ENCODE measurements around the gene NAGLU.

NAGLU gene

DNA sequence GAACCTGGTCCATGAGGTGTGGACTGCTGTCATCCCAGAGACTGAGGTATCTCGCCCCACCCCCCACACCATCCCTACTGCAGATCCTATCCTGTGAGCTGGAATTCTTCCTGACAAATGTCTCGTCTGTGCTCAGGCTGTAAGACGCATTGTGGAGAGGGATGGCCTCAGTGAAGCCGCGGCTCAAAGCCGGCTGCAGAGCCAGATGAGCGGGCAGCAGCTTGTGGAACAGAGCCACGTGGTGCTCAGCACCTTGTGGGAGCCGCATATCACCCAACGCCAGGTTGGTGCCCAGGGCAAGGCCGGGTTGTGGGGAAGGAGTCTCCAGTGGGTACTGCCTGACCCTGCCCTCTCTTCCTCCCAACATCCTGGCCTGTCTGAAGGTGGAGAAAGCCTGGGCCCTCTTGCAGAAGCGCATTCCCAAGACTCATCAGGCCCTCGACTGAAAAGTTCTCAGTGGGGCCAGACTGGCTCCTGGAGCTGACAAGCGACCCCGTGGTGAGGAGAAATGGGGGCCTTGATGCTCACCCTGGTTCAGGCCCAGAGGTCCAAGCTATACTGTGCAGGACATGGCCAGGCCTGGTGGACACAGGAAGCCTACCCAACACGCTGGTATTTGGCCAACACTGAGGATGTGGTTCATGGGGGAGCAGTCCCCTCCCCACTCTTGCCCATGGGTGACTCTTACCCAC lies 29.6 kb downstream of the NAGLU start:
- Histone ChIP-seq H3K4me3 (ENCODE audit: low read depth, low read length) (no peak overlapping the region), H3K27me3 (ENCODE audit: insufficient read depth, low read length) (no peaks in the 10 kb centered on the region), H3K27ac (ENCODE audit: low read depth, low read length) (no peak overlapping the region), H3K79me2 (ENCODE audit: control insufficient read depth, insufficient read depth, low read length, unreplicated experiment) (peaks cover 57% of the 10 kb centered on the region), H3K36me3 (ENCODE audit: insufficient read depth, low read length) (peaks cover 15% of the 10 kb centered on the region), H3K4me1 (ENCODE audit: control insufficient read depth, insufficient read depth, low read length, unreplicated experiment) (peaks cover 24% of the 10 kb centered on the region), H2AFZ (ENCODE audit: low read length, unreplicated experiment) (no peak overlapping the region)

DNA sequence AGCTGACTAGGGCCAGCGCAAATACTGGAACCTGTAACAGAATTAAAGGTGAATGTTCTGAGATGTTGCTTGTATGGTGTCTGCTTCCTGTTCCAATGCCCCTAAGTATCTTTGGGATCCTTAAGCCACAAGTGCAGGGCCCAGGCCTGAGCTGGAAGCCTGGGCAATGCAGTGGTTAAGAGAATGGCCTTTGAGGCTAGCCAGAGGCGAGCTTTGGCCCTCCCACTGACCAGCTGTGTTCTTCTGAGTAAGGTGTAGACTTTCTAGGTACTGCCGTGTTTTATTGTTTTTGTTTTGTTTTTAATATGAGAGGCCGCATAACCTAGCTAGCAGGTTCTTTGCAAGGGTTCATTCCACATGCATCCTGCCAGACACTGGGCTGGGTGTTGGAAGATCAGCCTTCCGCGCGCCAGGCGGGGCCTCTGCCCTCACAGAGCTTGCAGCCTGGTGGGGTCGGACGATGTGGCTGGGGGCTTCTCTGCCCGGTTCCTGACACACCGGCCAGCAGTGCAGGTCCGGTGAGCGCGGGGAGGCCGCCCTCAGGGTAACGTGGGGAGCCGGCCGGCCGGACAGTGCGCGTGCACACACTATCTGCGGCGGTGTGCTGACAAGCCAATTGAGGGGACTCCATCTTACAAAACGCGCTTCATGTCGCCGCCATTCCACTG lies 30.3 kb downstream of the NAGLU start:
- H3K4me1 ChIP-seq (ENCODE audit: control insufficient read depth, insufficient read depth, low read length, unreplicated experiment) = peaks cover 24% of the 10 kb centered on the region
- no peaks in the 10 kb centered on the region for H3K27me3 ChIP-seq (ENCODE audit: insufficient read depth, low read length)
- peaks cover 55% of the 10 kb centered on the region for H3K79me2 ChIP-seq (ENCODE audit: control insufficient read depth, insufficient read depth, low read length, unreplicated experiment)
- no peak overlapping the region for H3K27ac ChIP-seq (ENCODE audit: low read depth, low read length)
- peaks cover 16% of the 10 kb centered on the region for H3K36me3 ChIP-seq (ENCODE audit: insufficient read depth, low read length)
- no peak overlapping the region for H2AFZ ChIP-seq (ENCODE audit: low read length, unreplicated experiment)
- peak overlapping the region; percentile 98 for H3K4me3 ChIP-seq (ENCODE audit: low read depth, low read length)

DNA sequence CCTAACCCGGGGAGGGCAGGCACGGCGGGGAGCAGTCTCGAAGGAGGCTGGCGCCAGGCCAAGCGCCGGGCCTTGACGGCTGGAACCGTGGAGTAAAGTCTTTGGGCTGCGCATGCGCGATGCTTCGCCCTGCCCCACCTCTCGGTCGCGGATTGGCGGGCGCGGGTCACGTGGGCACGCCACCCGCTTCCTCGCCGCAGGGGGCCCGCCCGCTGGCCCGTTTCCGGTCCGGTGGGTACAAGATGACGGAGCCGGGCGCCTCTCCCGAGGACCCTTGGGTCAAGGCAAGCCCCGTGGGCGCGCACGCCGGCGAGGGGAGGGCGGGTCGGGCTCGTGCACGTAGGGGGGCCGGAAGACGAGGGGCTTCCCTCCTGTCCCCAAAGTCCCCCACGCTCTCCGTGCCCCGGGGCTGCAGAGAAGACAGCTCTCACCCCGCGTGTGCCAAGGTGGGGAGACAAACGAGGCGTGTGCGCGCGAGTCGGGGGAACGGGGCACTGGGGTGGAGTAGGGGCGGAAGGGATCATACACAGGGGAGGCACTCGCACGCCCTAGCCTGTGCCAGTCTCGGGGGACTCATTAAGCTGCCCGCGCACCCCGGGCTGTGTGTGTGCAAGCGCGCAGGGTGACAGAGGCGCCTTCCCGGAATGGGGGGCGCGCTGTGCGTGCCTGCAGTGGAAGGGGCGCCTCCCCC lies 31.0 kb downstream of the NAGLU start, which contains the start of gene MLX:
TSS of gene MLX (plus strand) at position 218 of the 691 bp plus-strand sequence. CDS start at position 243, 25 bp downstream.
- Histone ChIP-seq H3K79me2 (ENCODE audit: control insufficient read depth, insufficient read depth, low read length, unreplicated experiment) (peaks cover 52% of the 10 kb centered on the region), H3K27ac (ENCODE audit: low read depth, low read length) (peak within 1 kb of the TSS; percentile 43), H3K27me3 (ENCODE audit: insufficient read depth, low read length) (no peaks in the 10 kb centered on the region), H3K36me3 (ENCODE audit: insufficient read depth, low read length) (peaks cover 21% of the 10 kb centered on the region), H2AFZ (ENCODE audit: low read length, unreplicated experiment) (no peak within 1 kb of the TSS), H3K4me1 (ENCODE audit: control insufficient read depth, insufficient read depth, low read length, unreplicated experiment) (peaks cover 24% of the 10 kb centered on the region), H3K4me3 (ENCODE audit: low read depth, low read length) (peak within 1 kb of the TSS; percentile 98)

DNA sequence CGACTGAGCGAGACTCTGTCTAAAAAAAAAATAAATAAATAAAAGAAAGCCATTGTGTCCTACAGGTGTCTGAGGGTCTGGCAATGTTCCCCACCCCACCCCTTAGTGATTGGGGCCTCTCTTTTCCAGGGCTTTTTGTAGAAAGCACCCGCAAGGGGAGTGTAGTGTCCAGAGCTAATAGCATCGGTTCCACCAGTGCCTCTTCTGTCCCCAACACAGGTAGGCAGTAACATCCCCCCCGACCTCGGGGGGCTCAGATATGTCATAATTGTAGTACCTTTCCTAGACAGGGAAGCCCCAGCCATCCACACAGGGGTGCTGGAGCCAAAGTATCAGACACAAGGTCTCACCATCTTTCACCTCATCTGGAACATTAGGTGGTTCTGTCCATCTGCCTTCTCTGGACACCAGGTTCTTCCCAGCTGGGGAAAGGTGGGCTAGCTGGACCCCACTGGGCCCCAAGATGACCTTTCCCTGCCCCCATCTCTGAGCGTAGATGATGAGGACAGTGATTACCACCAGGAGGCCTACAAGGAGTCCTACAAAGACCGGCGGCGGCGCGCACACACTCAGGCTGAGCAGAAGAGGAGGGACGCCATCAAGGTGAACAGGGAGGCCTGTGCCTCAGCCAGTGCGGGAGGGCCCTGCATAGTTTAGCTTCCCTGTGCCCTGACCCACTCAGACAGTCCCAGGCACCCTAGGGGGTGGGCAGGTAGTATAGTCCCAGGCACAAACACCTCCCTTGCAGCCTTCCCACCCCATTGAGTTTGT lies 32.5 kb downstream of the NAGLU start:
- Histone ChIP-seq H3K4me3 (ENCODE audit: low read depth, low read length) (peak overlapping the region; percentile 34), H3K27me3 (ENCODE audit: insufficient read depth, low read length) (no peaks in the 10 kb centered on the region), H3K36me3 (ENCODE audit: insufficient read depth, low read length) (peaks cover 33% of the 10 kb centered on the region), H3K4me1 (ENCODE audit: control insufficient read depth, insufficient read depth, low read length, unreplicated experiment) (peaks cover 21% of the 10 kb centered on the region), H2AFZ (ENCODE audit: low read length, unreplicated experiment) (no peak overlapping the region), H3K79me2 (ENCODE audit: control insufficient read depth, insufficient read depth, low read length, unreplicated experiment) (peaks cover 48% of the 10 kb centered on the region), H3K27ac (ENCODE audit: low read depth, low read length) (no peak overlapping the region)

DNA sequence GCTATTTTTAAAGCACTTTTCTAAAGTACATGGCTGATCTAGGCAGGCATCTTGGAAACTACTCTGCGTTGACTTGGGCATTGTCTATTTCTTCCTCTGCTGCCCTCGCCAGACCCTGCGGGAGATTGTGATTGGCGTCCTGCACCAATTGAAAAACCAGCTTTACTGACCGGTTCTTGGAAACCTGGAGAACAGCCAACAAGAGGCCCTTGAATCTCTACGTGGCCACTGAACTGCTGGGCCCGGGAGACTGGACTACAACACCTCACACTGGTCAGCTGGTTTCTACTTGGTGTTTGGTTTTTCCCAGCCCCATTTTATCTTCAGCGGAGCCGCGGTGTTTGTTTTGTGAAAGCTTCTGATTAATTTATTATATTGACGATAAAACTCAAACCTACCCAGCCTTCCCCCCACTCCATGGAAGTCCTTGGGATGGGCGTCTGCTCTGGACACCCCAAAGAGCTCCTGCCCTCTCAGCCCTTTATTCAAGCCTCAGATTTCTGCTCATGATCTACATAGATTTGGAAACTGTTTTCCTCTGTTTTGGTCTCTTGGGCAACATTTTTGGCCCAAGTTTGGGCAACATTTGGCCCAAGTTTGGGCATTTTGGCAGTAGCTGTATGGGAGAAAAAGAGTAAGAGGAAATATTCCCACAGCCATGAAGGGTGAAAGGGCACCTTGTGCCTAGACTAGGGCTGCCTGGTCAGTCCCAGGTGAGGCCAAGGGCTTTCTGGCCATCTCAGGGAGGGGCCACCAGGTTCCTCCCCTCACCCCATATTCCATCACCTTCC lies 35.6 kb downstream of the NAGLU start:
- Histone ChIP-seq H3K27ac (ENCODE audit: low read depth, low read length) (peak overlapping the region; percentile 12; the same call in 1 of the 2 replicates), H3K79me2 (ENCODE audit: control insufficient read depth, insufficient read depth, low read length, unreplicated experiment) (peaks cover 62% of the 10 kb centered on the region), H2AFZ (ENCODE audit: low read length, unreplicated experiment) (no peak overlapping the region), H3K4me1 (ENCODE audit: control insufficient read depth, insufficient read depth, low read length, unreplicated experiment) (peaks cover 22% of the 10 kb centered on the region), H3K27me3 (ENCODE audit: insufficient read depth, low read length) (no peaks in the 10 kb centered on the region), H3K36me3 (ENCODE audit: insufficient read depth, low read length) (peaks cover 48% of the 10 kb centered on the region), H3K4me3 (ENCODE audit: low read depth, low read length) (no peak overlapping the region)

DNA sequence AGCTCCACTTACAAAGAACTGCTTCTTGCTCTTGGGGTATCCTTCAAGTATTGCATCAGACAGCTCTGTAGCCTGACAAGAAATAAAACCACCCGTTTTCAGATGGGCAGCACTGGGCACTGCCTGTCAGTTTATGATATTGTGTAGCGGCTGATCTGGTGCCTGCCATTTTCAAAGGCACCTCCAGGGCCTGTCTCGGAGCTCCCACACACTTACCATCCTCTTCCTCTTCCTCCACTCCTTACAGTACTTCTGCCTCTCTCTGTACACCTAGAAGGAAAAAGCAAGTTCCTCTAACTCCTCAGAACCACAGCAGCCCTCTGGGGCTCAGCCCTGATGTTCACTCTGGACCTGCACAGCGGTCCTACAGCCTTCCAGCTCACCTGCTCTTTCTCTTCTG lies 37.1 kb downstream of the NAGLU start:
- Histone ChIP-seq H3K79me2 (ENCODE audit: control insufficient read depth, insufficient read depth, low read length, unreplicated experiment) (peaks cover 60% of the 10 kb centered on the region), H3K4me3 (ENCODE audit: low read depth, low read length) (no peak overlapping the region), H3K4me1 (ENCODE audit: control insufficient read depth, insufficient read depth, low read length, unreplicated experiment) (peaks cover 21% of the 10 kb centered on the region), H3K36me3 (ENCODE audit: insufficient read depth, low read length) (peaks cover 48% of the 10 kb centered on the region), H3K27ac (ENCODE audit: low read depth, low read length) (peak overlapping the region; percentile 37; the same call in 1 of the 2 replicates), H2AFZ (ENCODE audit: low read length, unreplicated experiment) (no peak overlapping the region), H3K27me3 (ENCODE audit: insufficient read depth, low read length) (no peaks in the 10 kb centered on the region)

DNA sequence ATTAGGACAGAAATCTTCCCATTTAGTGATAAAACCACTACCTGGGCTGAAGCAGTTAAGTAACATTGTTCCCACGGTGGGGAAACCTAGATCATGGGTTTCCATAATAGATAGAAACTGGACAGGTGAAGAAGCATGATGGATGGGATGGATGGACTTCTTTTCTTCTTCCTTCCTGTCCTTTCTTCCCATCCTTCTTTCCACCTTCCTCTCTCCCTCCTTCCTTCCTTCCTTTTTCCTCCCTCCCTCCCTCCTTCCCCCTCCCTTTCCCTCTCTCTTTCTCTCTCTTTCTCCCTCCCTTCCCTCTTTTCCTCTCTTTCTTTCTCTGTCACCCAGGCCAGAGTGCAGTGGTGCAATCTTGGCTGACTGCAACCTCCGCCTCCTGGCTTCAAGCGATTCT lies 38.4 kb downstream of the NAGLU start:
- Histone ChIP-seq H3K4me1 (ENCODE audit: control insufficient read depth, insufficient read depth, low read length, unreplicated experiment) (peaks cover 24% of the 10 kb centered on the region), H3K27me3 (ENCODE audit: insufficient read depth, low read length) (no peaks in the 10 kb centered on the region), H3K36me3 (ENCODE audit: insufficient read depth, low read length) (peaks cover 41% of the 10 kb centered on the region), H2AFZ (ENCODE audit: low read length, unreplicated experiment) (no peak overlapping the region), H3K4me3 (ENCODE audit: low read depth, low read length) (no peak overlapping the region), H3K27ac (ENCODE audit: low read depth, low read length) (no peak overlapping the region), H3K79me2 (ENCODE audit: control insufficient read depth, insufficient read depth, low read length, unreplicated experiment) (peaks cover 47% of the 10 kb centered on the region)

DNA sequence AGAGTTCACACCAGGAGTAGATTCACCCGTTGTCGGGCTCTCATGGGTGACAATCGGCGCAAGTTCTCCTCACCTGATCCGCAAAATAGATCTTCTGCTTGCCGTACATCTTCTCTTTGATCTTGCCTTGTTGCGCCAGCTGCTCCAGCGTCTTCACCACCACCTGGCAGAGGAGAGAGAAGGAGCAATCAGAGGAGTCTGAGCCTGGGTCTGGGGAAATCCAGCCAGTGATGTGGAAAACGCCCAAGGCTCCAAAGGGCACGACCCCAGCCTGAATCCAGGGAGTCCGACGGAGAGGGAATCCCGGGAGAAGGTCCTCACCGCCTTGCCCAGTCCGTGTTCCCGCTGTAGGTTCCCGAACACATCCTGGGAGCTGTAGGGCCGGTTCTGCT lies 41.1 kb downstream of the NAGLU start:
- Histone ChIP-seq H3K4me1 (ENCODE audit: control insufficient read depth, insufficient read depth, low read length, unreplicated experiment) (peaks cover 18% of the 10 kb centered on the region), H2AFZ (ENCODE audit: low read length, unreplicated experiment) (no peak overlapping the region)

DNA sequence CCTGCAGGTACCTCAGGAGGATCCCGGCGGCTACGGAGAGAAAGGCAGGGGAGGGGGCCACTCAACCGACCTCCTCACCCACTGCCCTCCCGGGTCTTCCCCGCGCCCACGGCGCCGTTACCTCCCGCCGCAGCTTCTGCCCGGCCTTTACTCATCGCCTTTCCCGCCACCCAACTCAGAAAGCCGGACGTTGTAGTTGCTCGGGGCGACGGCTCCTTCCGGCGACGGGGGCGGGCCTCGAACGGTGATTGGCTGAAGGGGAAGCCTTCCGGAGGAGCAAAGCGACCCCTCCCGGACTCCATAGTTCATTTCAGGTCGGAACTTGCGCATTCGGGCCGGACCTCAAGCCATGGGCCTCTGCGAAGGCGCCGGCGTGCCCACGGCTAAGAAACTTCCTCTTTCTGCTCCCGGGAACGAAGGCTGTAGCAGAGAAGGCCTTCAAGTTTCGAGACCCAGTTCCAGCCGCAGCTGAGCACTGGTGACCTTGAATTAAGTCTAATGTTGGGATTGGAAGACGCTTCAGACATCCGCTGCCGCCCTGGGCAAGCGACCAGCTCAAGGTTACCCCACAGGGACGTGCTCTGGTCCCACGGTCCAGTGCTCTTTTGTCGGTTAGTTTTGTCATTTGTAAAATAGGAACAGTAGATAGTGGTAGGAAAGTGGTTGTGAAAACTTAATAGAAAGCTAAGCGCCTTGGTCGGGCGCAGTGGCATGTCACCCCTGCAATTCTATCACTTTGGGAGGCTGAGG lies 41.7 kb downstream of the NAGLU start, which contains the start of gene PSMC3IP:
TSS of gene PSMC3IP (minus strand) at position 198 of the 750 bp plus-strand sequence. CDS start at position 155, 43 bp downstream.
- H3K79me2 ChIP-seq (ENCODE audit: control insufficient read depth, insufficient read depth, low read length, unreplicated experiment) = peaks cover 39% of the 10 kb centered on the region

More for the DNA sequence above, 41.1 kb downstream of the NAGLU start:
- peaks cover 42% of the 10 kb centered on the region for H3K79me2 ChIP-seq (ENCODE audit: control insufficient read depth, insufficient read depth, low read length, unreplicated experiment)
- no peaks in the 10 kb centered on the region for H3K27me3 ChIP-seq (ENCODE audit: insufficient read depth, low read length)
- H3K4me3 ChIP-seq (ENCODE audit: low read depth, low read length) = peak overlapping the region; percentile 94
- peaks cover 25% of the 10 kb centered on the region for H3K36me3 ChIP-seq (ENCODE audit: insufficient read depth, low read length)
- peak overlapping the region; percentile 74 for H3K27ac ChIP-seq (ENCODE audit: low read depth, low read length)

More for the DNA sequence above, 41.7 kb downstream of the NAGLU start, which contains the start of gene PSMC3IP:
- Histone ChIP-seq H3K4me1 (ENCODE audit: control insufficient read depth, insufficient read depth, low read length, unreplicated experiment) (peaks cover 18% of the 10 kb centered on the region), H3K27me3 (ENCODE audit: insufficient read depth, low read length) (no peaks in the 10 kb centered on the region), H3K36me3 (ENCODE audit: insufficient read depth, low read length) (peaks cover 22% of the 10 kb centered on the region), H3K4me3 (ENCODE audit: low read depth, low read length) (peak within 1 kb of the TSS; percentile 94), H2AFZ (ENCODE audit: low read length, unreplicated experiment) (no peak within 1 kb of the TSS), H3K27ac (ENCODE audit: low read depth, low read length) (peak within 1 kb of the TSS; percentile 74)
